ENCODE results near the gene NNT. TPM values are rescaled to one million over a fixed set of nuclear protein-coding genes. Genes with fewer than 3 reads are reported as not detected.

Gene NNT
- total and polyA plus RNA-seq, 11 donors, result 53.8 to 631 (median 362) TPM

DNA sequence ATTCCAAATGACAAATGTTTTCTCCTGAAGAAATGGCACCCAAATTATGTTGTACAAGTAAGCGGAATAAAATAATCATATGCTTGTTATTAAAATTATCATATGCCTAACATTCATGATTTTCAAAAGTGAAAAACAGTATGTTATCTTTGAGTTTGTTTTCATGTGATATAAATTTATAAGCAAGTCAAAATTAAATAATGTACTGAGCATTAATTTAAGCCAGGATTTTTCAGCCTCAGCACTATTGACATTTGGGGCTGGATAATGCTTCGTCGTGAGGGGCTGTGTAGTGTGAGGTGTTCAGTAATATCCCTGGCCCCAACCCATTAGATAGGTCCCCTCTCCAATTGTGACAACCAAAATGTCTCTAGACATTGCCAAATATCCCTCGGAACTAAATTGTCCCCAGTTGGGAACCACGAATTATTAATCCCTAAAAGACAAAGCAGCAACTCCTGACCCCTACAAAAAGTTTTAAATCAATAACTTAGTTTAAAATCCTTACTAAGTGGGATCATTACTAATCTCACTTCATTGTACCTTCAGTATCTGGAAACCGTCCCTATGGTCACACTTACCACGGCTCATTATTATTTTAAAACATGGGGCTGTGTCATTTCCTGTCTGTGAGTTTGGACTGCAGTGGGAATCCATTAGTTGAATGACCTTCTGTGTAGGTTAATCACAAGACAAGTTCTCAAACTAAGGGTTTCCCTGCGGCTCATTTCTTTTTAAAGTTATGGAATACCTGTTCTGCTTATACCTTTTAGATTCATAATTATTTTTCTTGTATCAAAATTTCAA is 1.3 kb upstream of the NNT start:
- ATAC-seq (peak in 3 of 4 donors; percentile 23 to 54 (median 52)), DNase-seq (peak in 1 of 5 donors; percentile 20)
- no peak for TF ChIP-seq POLR2A (IDR thresholded peaks at IDR 0.05)
- Histone ChIP-seq H3K27me3 (no peaks in the 10 kb centered on the region), H3K4me3 (peak overlapping the region in 11 of 12 donors; percentile 62 to 90 (median 84)), H3K36me3 (no peaks in the 10 kb centered on the region), H3K4me1 (peaks cover 0 to 43% (median 14%) of the 10 kb centered on the region in 12 donors), H3K27ac (peak overlapping the region; percentile 94 to 98 (median 96)), H3K9me3 (no peaks in the 10 kb centered on the region)
- WGBS, 4 donors, result 30 to 39% (median 38%) methylated on average over 8 of the region's 8 CpGs
- intact Hi-C loops (cut with DNase I), result loop anchor here (1.0 to 5.0 kb wide), 6 partner anchors 25 to 119 kb away; partner anchors contain the start of genes PAIP1 (in 10 of the 10) and TMEM267 (in 1 of the 10)

DNA sequence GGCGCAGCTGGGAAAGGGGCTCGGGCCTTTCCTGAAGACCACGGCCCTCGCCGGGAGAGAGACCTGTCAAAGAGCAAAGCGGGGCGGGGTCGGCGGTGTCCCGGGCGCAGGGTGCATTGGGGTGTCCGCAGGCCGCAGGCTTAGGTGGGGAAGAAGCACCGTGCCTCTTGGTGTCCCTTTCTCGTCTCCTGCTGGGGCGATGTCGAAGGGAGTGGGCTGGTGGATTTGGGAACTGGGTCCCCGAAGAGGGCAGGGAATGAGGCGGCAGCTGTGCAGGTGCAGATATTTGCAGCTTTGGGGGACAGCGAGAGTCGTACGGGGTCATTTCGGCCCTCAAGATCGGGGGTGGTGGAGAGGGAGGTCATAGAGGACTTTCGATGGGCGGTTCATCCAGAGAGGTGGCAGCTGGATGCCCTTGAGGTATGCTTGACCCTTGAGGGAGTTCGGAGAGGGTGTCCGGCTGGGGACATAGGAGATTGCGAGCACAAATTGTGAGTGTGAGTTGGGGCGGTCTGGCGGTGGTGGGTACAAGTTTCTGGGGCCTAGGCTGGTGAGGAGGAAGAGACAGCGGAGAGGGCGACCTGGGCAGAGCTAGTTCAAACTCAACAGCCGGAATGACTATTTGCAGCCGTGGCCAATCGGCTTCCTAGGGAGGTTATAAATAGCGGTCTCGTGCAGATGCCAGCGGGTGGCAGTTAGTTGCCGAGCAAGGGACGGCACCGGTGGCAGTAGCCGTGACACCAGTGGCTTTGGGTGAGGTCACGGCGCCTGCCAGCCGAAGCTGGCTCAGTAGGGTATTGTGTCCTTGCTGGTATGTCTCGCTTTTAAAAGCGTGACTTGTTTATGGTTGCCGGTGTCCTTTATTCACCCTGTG is 601 bp downstream of the NNT start:
- Histone ChIP-seq H3K36me3 (peaks cover 0 to 6% (median 0%) of the 10 kb centered on the region in 9 donors), H3K27me3 (no peaks in the 10 kb centered on the region), H3K9me3 (no peaks in the 10 kb centered on the region), H3K4me3 (peak overlapping the region; percentile 62 to 90 (median 84)), H3K27ac (peak overlapping the region; percentile 94 to 98 (median 96)), H3K4me1 (peaks cover 0 to 54% (median 27%) of the 10 kb centered on the region in 12 donors)
- DNase-seq (peak; percentile 82 to 91 (median 86)), ATAC-seq (peak; percentile 80 to 86 (median 82))
- TF ChIP-seq POLR2A (IDR thresholded peaks at IDR 0.05) (peak; percentile 21 to 88), CTCF (IDR thresholded peaks at IDR 0.05) (no peak)
- 2 to 5% (median 4%) methylated on average over 36 to 49 of the region's 49 CpGs for WGBS, 4 donors
- intact Hi-C loops (cut with DNase I), result loop anchor here (2.0 to 5.0 kb wide), 5 partner anchors 23 to 121 kb away; partner anchors contain the start of genes PAIP1 (in 9 of the 10) and TMEM267 (in 1 of the 10)

DNA sequence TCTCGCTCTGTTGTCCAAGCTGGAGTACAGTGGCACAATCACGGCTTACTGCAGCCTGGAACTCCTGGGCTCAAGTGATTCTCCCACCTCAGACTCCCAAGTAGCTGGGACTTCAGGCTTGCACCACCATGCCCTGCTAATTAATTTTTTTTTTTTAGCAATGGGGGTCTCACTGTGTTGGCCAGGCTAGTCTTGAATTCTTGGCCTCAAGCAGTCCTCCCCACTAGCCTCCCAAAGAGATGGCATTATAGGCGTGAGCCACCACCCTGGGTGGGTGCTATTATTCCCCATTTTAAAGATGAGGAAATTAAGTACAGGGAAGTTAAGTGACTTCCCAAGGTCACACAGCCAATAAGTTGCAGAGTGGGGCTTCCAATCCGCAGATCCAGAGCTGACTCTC is 1.7 kb downstream of the NNT start:
- H3K27ac ChIP-seq, result peak overlapping the region; percentile 94 to 98 (median 96)
- H3K27me3 ChIP-seq, result no peaks in the 10 kb centered on the region
- H3K36me3 ChIP-seq, result peaks cover 0 to 15% (median 8%) of the 10 kb centered on the region in 9 donors
- TF ChIP-seq POLR2A (IDR thresholded peaks at IDR 0.05) (no peak), CTCF (IDR thresholded peaks at IDR 0.05) (no peak)
- no peak for ATAC-seq
- DNase-seq, result no peak
- intact Hi-C loops (cut with DNase I), result loop anchor here in 7 of 10 donors (5.0 kb wide), 1 partner anchor 47 kb away; the partner anchor contains the start of gene PAIP1 (in 7 of the 7)
- peak overlapping the region in 8 of 12 donors; percentile 71 to 89 (median 84) for H3K4me3 ChIP-seq
- H3K4me1 ChIP-seq, result peaks cover 0 to 54% (median 30%) of the 10 kb centered on the region in 12 donors
- no peaks in the 10 kb centered on the region for H3K9me3 ChIP-seq
- 70 to 82% (median 73%) methylated on average over 4 of the region's 4 CpGs for WGBS, 4 donors

- DNase-seq, result no peak
- no peak overlapping the region for H3K4me3 ChIP-seq
- ATAC-seq, result no peak
- H3K4me1 ChIP-seq, result peaks cover 0 to 46% (median 25%) of the 10 kb centered on the region in 12 donors
- no peaks in the 10 kb centered on the region for H3K9me3 ChIP-seq
- 60 to 73% (median 65%) methylated on average over 3 of the region's 3 CpGs for WGBS, 4 donors
- intact Hi-C loops (cut with DNase I), result no loop called here
- peaks cover 0 to 30% (median 23%) of the 10 kb centered on the region in 9 donors for H3K36me3 ChIP-seq
- H3K27ac ChIP-seq, result peak overlapping the region in 2 of 12 donors; percentile 18 to 25
- no peaks in the 10 kb centered on the region for H3K27me3 ChIP-seq
- TF ChIP-seq CTCF (IDR thresholded peaks at IDR 0.05) (no peak), POLR2A (IDR thresholded peaks at IDR 0.05) (no peak)
These were observed 3.4 kb downstream of the NNT start for GRCh38 chr5:43606351-43606750.

All from heart left ventricle (tissue), 16 donors.